ENCODE data around the gene RAB27A.
"Not testable (repeated sequence)": the region's sequence is repeated elsewhere in the genome, so short reads cannot be mapped to it uniquely, and the experiment has no call there.

Gene RAB27A

GRCh38 chr15:55320238-55320550 is 30.6 kb upstream of the RAB27A start:
- peak overlapping the region; percentile 84 for H3K4me3 ChIP-seq (replicated peaks; ENCODE audit: low read depth, low read length)
- no peak for DNase-seq (ENCODE audit: low read depth)
- TF ChIP-seq CTCF (IDR thresholded peaks at IDR 0.05; ENCODE audit: low read length, missing control alignments) = no peak

GRCh38 chr15:55319537-55320237 is 30.1 kb upstream of the RAB27A start:
- DNase-seq (ENCODE audit: low read depth) = peak; percentile 23
- peak overlapping the region; percentile 84 for H3K4me3 ChIP-seq (replicated peaks; ENCODE audit: low read depth, low read length)
- TF ChIP-seq CTCF (IDR thresholded peaks at IDR 0.05; ENCODE audit: low read length, missing control alignments) = no peak

- TF ChIP-seq CTCF (IDR thresholded peaks at IDR 0.05; ENCODE audit: low read length, missing control alignments) = no peak
- H3K4me3 ChIP-seq (replicated peaks; ENCODE audit: low read depth, low read length) = peak within 1 kb of the TSS; percentile 84
- DNase-seq (ENCODE audit: low read depth) = peak; percentile 94
Observed at GRCh38 chr15:55318588-55319494, 29.2 kb upstream of the RAB27A start, which contains the start of the genes PIGB and PIGBOS1. TSS of gene PIGB (plus strand) at chr15:55319222. CDS start at chr15:55319251, 29 bp downstream. TSS of gene PIGBOS1 (minus strand) at chr15:55319123. CDS start at chr15:55317792, 1,331 bp downstream.

GRCh38 chr15:55302801-55303200 is 13.2 kb upstream of the RAB27A start:
- H3K4me3 ChIP-seq (replicated peaks; ENCODE audit: low read depth, low read length); DNase-seq (ENCODE audit: low read depth): not testable (repeated sequence)

- DNase-seq (ENCODE audit: low read depth) = no peak
- H3K4me3 ChIP-seq (replicated peaks; ENCODE audit: low read depth, low read length) = no peak overlapping the region
- TF ChIP-seq CTCF (IDR thresholded peaks at IDR 0.05; ENCODE audit: low read length, missing control alignments) = no peak
Observed at GRCh38 chr15:55297315-55297714, 7.7 kb upstream of the RAB27A start.

GRCh38 chr15:55290528-55291057 is 980 bp upstream of the RAB27A start:
- DNase-seq (ENCODE audit: low read depth) = peak; percentile 87
- H3K4me3 ChIP-seq (replicated peaks; ENCODE audit: low read depth, low read length) = peak overlapping the region; percentile 81
- TF ChIP-seq CTCF (IDR thresholded peaks at IDR 0.05; ENCODE audit: low read length, missing control alignments) = peak; percentile 89

All from fibroblast of pulmonary artery (primary cell).